ENCODE data around the gene ADK. TPM values are rescaled to one million over a fixed set of nuclear protein-coding genes. Genes with fewer than 3 reads are reported as not detected.

Gene ADK
- total and polyA plus RNA-seq, 2 donors (not counting 3 experiments of a cell fraction or from before 2014, with no cell fraction given): 11.7 to 46.5 TPM

DNA sequence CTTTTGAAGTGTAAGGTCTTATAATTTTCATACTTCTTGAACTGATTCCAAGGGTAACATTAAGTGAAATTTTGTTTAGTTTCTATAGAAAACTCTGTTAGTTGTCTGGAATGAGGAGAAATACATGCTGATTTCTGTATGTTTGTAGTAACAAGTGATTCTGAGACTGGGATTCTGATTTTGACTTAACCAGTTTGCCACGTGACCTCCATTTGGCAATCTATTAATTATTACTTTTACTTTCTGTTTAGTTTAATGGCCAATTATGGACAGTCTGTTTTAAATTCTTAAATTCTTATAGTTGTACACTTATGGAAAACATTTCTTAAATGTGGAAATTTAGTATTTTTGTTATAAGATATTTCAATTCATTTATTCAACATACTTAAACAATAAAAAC lies 163.1 kb downstream of the ADK start:
- FAIRE-seq (no peak), DNase-seq (ENCODE audit: low read depth, low spot score) (peak; percentile 21)
- H3K79me2 ChIP-seq (ENCODE audit: control insufficient read depth, insufficient read depth, low read length): peaks cover 17% of the 10 kb centered on the region
- H3K9me1 ChIP-seq (replicated peaks; ENCODE audit: control insufficient read depth, extremely low read depth, insufficient read depth, low read length): no peaks in the 10 kb centered on the region
- no peak overlapping the region for H3K27ac ChIP-seq (ENCODE audit: insufficient read depth, low read depth, low read length)
- no TSS peak for BruUV-seq (replicated peaks)
- no peak overlapping the region for H2AFZ ChIP-seq (ENCODE audit: low read depth, low read length)
- H3K4me2 ChIP-seq (ENCODE audit: insufficient read depth, low read length): no peak overlapping the region
- no peak overlapping the region for H3K4me3 ChIP-seq (replicated peaks in 1 of 3; ENCODE audit: insufficient read depth in 1 of 3, low read depth in 1 of 3, low read length in 3 of 3)
- intact Hi-C loops (cut with micrococcal nuclease): no loop called here
- ChIA-PET POLR2A (no interaction called here), CTCF (no interaction called here)
- no peaks in the 10 kb centered on the region for H3K9me3 ChIP-seq (replicated peaks; ENCODE audit: control insufficient read depth, insufficient read depth, low read length)
- H3K36me3 ChIP-seq (ENCODE audit: control insufficient read depth in 2 of 2, extremely low read depth in 1 of 2, insufficient read depth in 2 of 2, low read length in 2 of 2): no peaks in the 10 kb centered on the region
- H3K27me3 ChIP-seq (ENCODE audit: control insufficient read depth in 2 of 2, insufficient read depth in 2 of 2, low read length in 2 of 2): no peaks in the 10 kb centered on the region
- TF ChIP-seq JUN (IDR thresholded peaks at IDR 0.05; ENCODE audit: borderline replicate concordance, insufficient read depth, insufficient read length, low read depth) (no peak), POLR2A (IDR thresholded peaks at IDR 0.05; ENCODE audit: low read depth, low read length) (no peak), POLR2AphosphoS5 (IDR thresholded peaks at IDR 0.05; ENCODE audit: insufficient read depth, low read depth, low read length) (no peak), EZH2 (IDR thresholded peaks at IDR 0.05; ENCODE audit: borderline replicate concordance, low read depth, low read length, severe bottlenecking) (no peak)
- TF ChIP-seq, protein P1, sequence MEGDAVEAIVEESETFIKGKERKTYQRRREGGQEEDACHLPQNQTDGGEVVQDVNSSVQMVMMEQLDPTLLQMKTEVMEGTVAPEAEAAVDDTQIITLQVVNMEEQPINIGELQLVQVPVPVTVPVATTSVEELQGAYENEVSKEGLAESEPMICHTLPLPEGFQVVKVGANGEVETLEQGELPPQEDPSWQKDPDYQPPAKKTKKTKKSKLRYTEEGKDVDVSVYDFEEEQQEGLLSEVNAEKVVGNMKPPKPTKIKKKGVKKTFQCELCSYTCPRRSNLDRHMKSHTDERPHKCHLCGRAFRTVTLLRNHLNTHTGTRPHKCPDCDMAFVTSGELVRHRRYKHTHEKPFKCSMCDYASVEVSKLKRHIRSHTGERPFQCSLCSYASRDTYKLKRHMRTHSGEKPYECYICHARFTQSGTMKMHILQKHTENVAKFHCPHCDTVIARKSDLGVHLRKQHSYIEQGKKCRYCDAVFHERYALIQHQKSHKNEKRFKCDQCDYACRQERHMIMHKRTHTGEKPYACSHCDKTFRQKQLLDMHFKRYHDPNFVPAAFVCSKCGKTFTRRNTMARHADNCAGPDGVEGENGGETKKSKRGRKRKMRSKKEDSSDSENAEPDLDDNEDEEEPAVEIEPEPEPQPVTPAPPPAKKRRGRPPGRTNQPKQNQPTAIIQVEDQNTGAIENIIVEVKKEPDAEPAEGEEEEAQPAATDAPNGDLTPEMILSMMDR (IDR thresholded peaks at IDR 0.05; ENCODE audit: extremely low read depth in 1 of 2, insufficient read depth in 1 of 2, low read depth in 1 of 2, low read length in 2 of 2): no peak
- TF ChIP-seq, protein P2, sequence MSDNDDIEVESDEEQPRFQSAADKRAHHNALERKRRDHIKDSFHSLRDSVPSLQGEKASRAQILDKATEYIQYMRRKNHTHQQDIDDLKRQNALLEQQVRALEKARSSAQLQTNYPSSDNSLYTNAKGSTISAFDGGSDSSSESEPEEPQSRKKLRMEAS (IDR thresholded peaks at IDR 0.05; ENCODE audit: insufficient read depth, insufficient read length): no peak
- H3K9ac ChIP-seq (replicated peaks; ENCODE audit: extremely low read depth, insufficient read depth, low read length): no peak overlapping the region
- H4K20me1 ChIP-seq (replicated peaks; ENCODE audit: control insufficient read depth, extremely low read depth, insufficient read depth, low read length): no peaks in the 10 kb centered on the region
- H3K4me1 ChIP-seq (ENCODE audit: control insufficient read depth, extremely low read depth, insufficient read depth, low read length): no peaks in the 10 kb centered on the region
- dilution Hi-C loops (cut with MboI; ENCODE audit: extremely low pct_ligation_motif_present, low sequenced_read_pairs): no loop called here

DNA sequence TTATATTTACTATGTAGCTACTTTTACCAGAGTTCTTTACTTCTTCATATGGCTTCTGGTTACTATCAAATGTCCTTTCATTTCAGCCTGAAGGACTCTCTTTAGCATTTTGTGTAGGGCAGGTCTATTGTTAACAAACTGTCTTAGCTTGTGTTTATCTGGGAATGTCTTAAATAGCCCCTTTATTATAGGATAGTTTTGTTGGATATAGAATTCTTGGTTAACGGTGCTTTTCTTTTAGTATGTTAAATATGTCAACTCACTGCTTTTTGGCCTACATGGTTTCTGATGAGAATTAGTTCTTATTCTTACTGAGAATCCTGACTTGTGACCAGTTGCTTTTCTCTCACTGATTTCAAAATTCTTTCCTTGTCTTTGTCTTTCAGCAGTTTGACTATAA lies 169.0 kb downstream of the ADK start:
- H3K4me1 ChIP-seq (ENCODE audit: control insufficient read depth, extremely low read depth, insufficient read depth, low read length): no peaks in the 10 kb centered on the region
- DNase-seq (ENCODE audit: low read depth, low spot score) (no peak), FAIRE-seq (no peak)
- TF ChIP-seq GATA2 (IDR thresholded peaks at IDR 0.05; ENCODE audit: insufficient read depth, insufficient read length, low read depth, low read length) (no peak), POLR2A (IDR thresholded peaks at IDR 0.05; ENCODE audit: low read depth, low read length) (no peak), EZH2 (IDR thresholded peaks at IDR 0.05; ENCODE audit: borderline replicate concordance, low read depth, low read length, severe bottlenecking) (no peak), JUN (IDR thresholded peaks at IDR 0.05; ENCODE audit: borderline replicate concordance, insufficient read depth, insufficient read length, low read depth) (no peak), MYC (IDR thresholded peaks at IDR 0.05; ENCODE audit: low read depth, low read length) (no peak), POLR2AphosphoS5 (IDR thresholded peaks at IDR 0.05; ENCODE audit: insufficient read depth, low read depth, low read length) (no peak), FOS (IDR thresholded peaks at IDR 0.05; ENCODE audit: borderline replicate concordance, insufficient read depth, low read length) (no peak)
- TF ChIP-seq, protein P2 (IDR thresholded peaks at IDR 0.05; ENCODE audit: insufficient read depth, insufficient read length): no peak
- TF ChIP-seq, protein P1 (IDR thresholded peaks at IDR 0.05; ENCODE audit: extremely low read depth in 1 of 2, insufficient read depth in 1 of 2, low read depth in 1 of 2, low read length in 2 of 2): no peak
- H3K27me3 ChIP-seq (ENCODE audit: control insufficient read depth in 2 of 2, insufficient read depth in 2 of 2, low read length in 2 of 2): no peaks in the 10 kb centered on the region
- no peak overlapping the region for H3K9ac ChIP-seq (replicated peaks; ENCODE audit: extremely low read depth, insufficient read depth, low read length)
- H3K36me3 ChIP-seq (ENCODE audit: control insufficient read depth in 2 of 2, extremely low read depth in 1 of 2, insufficient read depth in 2 of 2, low read length in 2 of 2): no peaks in the 10 kb centered on the region
- H3K79me2 ChIP-seq (ENCODE audit: control insufficient read depth, insufficient read depth, low read length): peaks cover 26% of the 10 kb centered on the region
- H3K4me3 ChIP-seq (replicated peaks in 1 of 3; ENCODE audit: insufficient read depth in 1 of 3, low read depth in 1 of 3, low read length in 3 of 3): no peak overlapping the region
- intact Hi-C loops (cut with micrococcal nuclease) (no loop called here), dilution Hi-C loops (cut with MboI; ENCODE audit: extremely low pct_ligation_motif_present, low sequenced_read_pairs) (no loop called here)
- ChIA-PET CTCF (no interaction called here), POLR2A (no interaction called here)
- H3K9me1 ChIP-seq (replicated peaks; ENCODE audit: control insufficient read depth, extremely low read depth, insufficient read depth, low read length): no peaks in the 10 kb centered on the region
- no peak overlapping the region for H3K4me2 ChIP-seq (ENCODE audit: insufficient read depth, low read length)
- no TSS peak for BruUV-seq (replicated peaks)
- H3K9me3 ChIP-seq (replicated peaks; ENCODE audit: control insufficient read depth, insufficient read depth, low read length): no peaks in the 10 kb centered on the region
- H2AFZ ChIP-seq (ENCODE audit: low read depth, low read length): no peak overlapping the region
- H4K20me1 ChIP-seq (replicated peaks; ENCODE audit: control insufficient read depth, extremely low read depth, insufficient read depth, low read length): no peaks in the 10 kb centered on the region
- no peak overlapping the region for H3K27ac ChIP-seq (ENCODE audit: insufficient read depth, low read depth, low read length)

Data from endothelial cell of umbilical vein (primary cell).